ENCODE measurements around the gene NOL3. TPM values are rescaled to one million over a fixed set of nuclear protein-coding genes. Genes with fewer than 3 reads are reported as not detected.

NOL3 gene
- total and polyA plus RNA-seq, 2 of the 13 experiments (the other 11 are each of a cell fraction or from before 2014, with no cell fraction given) = 5.7 to 20.5 TPM

- Histone ChIP-seq H4K20me1 (ENCODE audit: insufficient read depth, low read length) (no peaks in the 10 kb centered on the region; the same call in 1 of the 2 replicates), H3K4me2 (ENCODE audit: low read depth, low read length) (peak overlapping the region; percentile 99), H3K4me1 (ENCODE audit: insufficient read depth, low read length) (peaks cover 60% of the 10 kb centered on the region), H2AFZ (ENCODE audit: low read length) (no peak overlapping the region), H3K4me3 (replicated peaks in 1 of 3; ENCODE audit: insufficient read depth in 1 of 3, low read depth in 2 of 3, low read length in 3 of 3) (peak overlapping the region in 1 of 3 experiments; percentile 75; a peak in 2 of 6 replicates), H3K79me2 (ENCODE audit: insufficient read depth, low read length) (no peaks in the 10 kb centered on the region), H3K9me3 (ENCODE audit: low read length) (no peaks in the 10 kb centered on the region), H3K36me3 (replicated peaks in 1 of 2; ENCODE audit: control insufficient read depth in 1 of 2, insufficient read depth in 2 of 2, low read length in 2 of 2) (no peaks in the 10 kb centered on the region; a peak in 1 of 5 replicates), H3K27me3 (ENCODE audit: control insufficient read depth in 1 of 2, insufficient read depth in 2 of 2, low read length in 2 of 2) (no peaks in the 10 kb centered on the region; a peak in 1 of 5 replicates), H3K27ac (ENCODE audit: extremely low read length, insufficient read depth, low read length) (no peak overlapping the region), H3K9ac (ENCODE audit: insufficient read depth, low read depth, low read length) (0 out of 2 replicates have a peak overlapping the region, but pooled peaks have one; percentile 34)
- no TSS peak for BruUV-seq (replicated peaks)
- in situ Hi-C loops (cut with HindIII; ENCODE audit: extremely low pct_ligation_motif_present, low pct_unique_long_range_greater_than_20kb) (no loop called here), intact Hi-C loops (cut with micrococcal nuclease; ENCODE audit: unreplicated experiment) (no loop called here)
- POLR2A ChIA-PET = interaction anchor here (0.7 to 2.7 kb wide), 5 partner anchors 10 to 73 kb away, joined by 3 to 18 read pairs (median 3); partner anchors contain the start of genes B3GNT9, FHOD1 and MATCAP1
- no peak for ATAC-seq
- 93% methylated on average over 30 of the region's 31 CpGs for WGBS (ENCODE audit: low lambda C conversion rate)
- CTCF ChIA-PET (ENCODE audit: low intra/inter-chr PET ratio, low total read pairs) = interaction anchor here (1.5 kb wide), 1 partner anchor 11 kb away, joined by 5 read pairs; no protein-coding TSS in a partner anchor
- no peak for FAIRE-seq
- no peak for DNase-seq (ENCODE audit: low spot score)
- TF ChIP-seq, protein P1, sequence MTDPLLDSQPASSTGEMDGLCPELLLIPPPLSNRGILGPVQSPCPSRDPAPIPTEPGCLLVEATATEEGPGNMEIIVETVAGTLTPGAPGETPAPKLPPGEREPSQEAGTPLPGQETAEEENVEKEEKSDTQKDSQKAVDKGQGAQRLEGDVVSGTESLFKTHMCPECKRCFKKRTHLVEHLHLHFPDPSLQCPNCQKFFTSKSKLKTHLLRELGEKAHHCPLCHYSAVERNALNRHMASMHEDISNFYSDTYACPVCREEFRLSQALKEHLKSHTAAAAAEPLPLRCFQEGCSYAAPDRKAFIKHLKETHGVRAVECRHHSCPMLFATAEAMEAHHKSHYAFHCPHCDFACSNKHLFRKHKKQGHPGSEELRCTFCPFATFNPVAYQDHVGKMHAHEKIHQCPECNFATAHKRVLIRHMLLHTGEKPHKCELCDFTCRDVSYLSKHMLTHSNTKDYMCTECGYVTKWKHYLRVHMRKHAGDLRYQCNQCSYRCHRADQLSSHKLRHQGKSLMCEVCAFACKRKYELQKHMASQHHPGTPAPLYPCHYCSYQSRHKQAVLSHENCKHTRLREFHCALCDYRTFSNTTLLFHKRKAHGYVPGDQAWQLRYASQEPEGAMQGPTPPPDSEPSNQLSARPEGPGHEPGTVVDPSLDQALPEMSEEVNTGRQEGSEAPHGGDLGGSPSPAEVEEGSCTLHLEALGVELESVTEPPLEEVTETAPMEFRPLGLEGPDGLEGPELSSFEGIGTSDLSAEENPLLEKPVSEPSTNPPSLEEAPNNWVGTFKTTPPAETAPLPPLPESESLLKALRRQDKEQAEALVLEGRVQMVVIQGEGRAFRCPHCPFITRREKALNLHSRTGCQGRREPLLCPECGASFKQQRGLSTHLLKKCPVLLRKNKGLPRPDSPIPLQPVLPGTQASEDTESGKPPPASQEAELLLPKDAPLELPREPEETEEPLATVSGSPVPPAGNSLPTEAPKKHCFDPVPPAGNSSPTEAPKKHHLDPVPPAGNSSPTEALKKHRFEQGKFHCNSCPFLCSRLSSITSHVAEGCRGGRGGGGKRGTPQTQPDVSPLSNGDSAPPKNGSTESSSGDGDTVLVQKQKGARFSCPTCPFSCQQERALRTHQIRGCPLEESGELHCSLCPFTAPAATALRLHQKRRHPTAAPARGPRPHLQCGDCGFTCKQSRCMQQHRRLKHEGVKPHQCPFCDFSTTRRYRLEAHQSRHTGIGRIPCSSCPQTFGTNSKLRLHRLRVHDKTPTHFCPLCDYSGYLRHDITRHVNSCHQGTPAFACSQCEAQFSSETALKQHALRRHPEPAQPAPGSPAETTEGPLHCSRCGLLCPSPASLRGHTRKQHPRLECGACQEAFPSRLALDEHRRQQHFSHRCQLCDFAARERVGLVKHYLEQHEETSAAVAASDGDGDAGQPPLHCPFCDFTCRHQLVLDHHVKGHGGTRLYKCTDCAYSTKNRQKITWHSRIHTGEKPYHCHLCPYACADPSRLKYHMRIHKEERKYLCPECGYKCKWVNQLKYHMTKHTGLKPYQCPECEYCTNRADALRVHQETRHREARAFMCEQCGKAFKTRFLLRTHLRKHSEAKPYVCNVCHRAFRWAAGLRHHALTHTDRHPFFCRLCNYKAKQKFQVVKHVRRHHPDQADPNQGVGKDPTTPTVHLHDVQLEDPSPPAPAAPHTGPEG (CRISPR knock-in tag; IDR thresholded peaks at IDR 0.05) = no peak
- TF ChIP-seq ZNF335 (CRISPR knock-in tag; IDR thresholded peaks at IDR 0.05) = no peak
- no peak for TF ChIP-seq ZNF143 (CRISPR knock-in tag; IDR thresholded peaks at IDR 0.05)
- no peak for TF ChIP-seq CHD4 (IDR thresholded peaks at IDR 0.05; ENCODE audit: borderline replicate concordance, low read length)
- TF ChIP-seq ZBTB20 (CRISPR knock-in tag; IDR thresholded peaks at IDR 0.05; ENCODE audit: borderline replicate concordance, low read depth) = no peak
- no peak for TF ChIP-seq SP2 (CRISPR knock-in tag; IDR thresholded peaks at IDR 0.05)
- no peak for TF ChIP-seq ZNF672 (CRISPR knock-in tag; IDR thresholded peaks at IDR 0.05)
- TF ChIP-seq, protein P2, sequence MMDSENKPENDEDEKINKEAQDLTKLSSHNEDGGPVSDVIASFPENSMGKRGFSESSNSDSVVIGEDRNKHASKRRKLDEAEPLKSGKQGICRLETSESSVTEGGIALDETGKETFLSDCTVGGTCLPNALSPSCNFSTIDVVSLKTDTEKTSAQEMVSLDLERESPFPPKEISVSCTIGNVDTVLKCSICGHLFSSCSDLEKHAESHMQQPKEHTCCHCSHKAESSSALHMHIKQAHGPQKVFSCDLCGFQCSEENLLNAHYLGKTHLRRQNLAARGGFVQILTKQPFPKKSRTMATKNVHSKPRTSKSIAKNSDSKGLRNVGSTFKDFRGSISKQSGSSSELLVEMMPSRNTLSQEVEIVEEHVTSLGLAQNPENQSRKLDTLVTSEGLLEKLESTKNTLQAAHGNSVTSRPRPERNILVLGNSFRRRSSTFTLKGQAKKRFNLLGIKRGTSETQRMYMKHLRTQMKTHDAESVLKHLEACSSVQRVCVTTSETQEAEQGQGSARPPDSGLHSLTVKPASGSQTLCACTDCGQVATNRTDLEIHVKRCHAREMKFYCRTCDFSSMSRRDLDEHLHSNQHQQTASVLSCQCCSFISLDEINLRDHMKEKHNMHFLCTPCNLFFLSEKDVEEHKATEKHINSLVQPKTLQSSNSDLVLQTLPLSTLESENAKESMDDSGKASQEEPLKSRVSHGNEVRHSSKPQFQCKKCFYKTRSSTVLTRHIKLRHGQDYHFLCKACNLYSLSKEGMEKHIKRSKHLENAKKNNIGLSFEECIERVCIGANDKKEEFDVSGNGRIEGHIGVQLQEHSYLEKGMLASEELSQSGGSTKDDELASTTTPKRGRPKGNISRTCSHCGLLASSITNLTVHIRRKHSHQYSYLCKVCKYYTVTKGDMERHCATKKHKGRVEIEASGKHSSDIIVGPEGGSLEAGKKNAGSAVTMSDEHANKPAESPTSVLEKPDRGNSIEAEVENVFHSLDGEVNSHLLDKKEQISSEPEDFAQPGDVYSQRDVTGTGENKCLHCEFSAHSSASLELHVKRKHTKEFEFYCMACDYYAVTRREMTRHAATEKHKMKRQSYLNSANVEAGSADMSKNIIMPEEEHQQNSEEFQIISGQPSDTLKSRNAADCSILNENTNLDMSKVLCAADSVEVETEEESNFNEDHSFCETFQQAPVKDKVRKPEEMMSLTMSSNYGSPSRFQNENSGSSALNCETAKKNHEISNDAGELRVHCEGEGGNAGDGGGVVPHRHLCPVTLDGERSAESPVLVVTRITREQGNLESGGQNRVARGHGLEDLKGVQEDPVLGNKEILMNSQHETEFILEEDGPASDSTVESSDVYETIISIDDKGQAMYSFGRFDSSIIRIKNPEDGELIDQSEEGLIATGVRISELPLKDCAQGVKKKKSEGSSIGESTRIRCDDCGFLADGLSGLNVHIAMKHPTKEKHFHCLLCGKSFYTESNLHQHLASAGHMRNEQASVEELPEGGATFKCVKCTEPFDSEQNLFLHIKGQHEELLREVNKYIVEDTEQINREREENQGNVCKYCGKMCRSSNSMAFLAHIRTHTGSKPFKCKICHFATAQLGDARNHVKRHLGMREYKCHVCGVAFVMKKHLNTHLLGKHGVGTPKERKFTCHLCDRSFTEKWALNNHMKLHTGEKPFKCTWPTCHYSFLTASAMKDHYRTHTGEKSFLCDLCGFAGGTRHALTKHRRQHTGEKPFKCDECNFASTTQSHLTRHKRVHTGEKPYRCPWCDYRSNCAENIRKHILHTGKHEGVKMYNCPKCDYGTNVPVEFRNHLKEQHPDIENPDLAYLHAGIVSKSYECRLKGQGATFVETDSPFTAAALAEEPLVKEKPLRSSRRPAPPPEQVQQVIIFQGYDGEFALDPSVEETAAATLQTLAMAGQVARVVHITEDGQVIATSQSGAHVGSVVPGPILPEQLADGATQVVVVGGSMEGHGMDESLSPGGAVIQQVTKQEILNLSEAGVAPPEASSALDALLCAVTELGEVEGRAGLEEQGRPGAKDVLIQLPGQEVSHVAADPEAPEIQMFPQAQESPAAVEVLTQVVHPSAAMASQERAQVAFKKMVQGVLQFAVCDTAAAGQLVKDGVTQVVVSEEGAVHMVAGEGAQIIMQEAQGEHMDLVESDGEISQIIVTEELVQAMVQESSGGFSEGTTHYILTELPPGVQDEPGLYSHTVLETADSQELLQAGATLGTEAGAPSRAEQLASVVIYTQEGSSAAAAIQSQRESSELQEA (CRISPR knock-in tag; IDR thresholded peaks at IDR 0.05; ENCODE audit: not compliant biosample characterization) = no peak
- TF ChIP-seq ZNF350 (CRISPR knock-in tag; IDR thresholded peaks at IDR 0.05; ENCODE audit: borderline replicate concordance, low read depth) = no peak
- TF ChIP-seq GABPB1 (CRISPR knock-in tag; IDR thresholded peaks at IDR 0.05) = no peak
Observed at GRCh38 chr16:67174706-67175231, 4.4 kb downstream of the NOL3 start.
